K562 (cell line): ENCODE results near the gene TBC1D5.

Experiments
- FOXM1 ChIP-seq, 2 experiments: fragments of 450-650 bp in 1 of 2; sonication (generic) in 1 of 2; formaldehyde crosslinking in 1 of 2; IDR thresholded peaks; 2 replicates each; pipeline versions ENCODE4 v1.6.1 to v1.9.0; 2017 to 2022; ENCODE audit warnings: low read depth in 2 of 2, mild to moderate bottlenecking in 2 of 2, missing genetic modification reagents in 1 of 2, moderate library complexity in 1 of 2
- NCOA6 ChIP-seq: fragments of 450-650 bp; IDR thresholded peaks from 2 replicates; pipeline ENCODE4 v1.6.1; 2017; ENCODE audit warnings: mild to moderate bottlenecking
- POU5F1 ChIP-seq: fragments of 150-350 bp; IDR thresholded peaks from 2 replicates; pipeline ENCODE4 v1.6.1; 2014; ENCODE audit warnings: borderline replicate concordance, low read length, low read depth, mild to moderate bottlenecking; ENCODE audit not compliant: partially characterized antibody
- SREBF1 ChIP-seq: fragments of 150-350 bp; IDR thresholded peaks from 2 replicates; pipeline ENCODE4 v1.6.1; 2014; ENCODE audit warnings: antibody characterized with exemption, low read depth, low read length, borderline replicate concordance
- ZNF143 ChIP-seq: sonication (generic); formaldehyde crosslinking; IDR thresholded peaks from 2 replicates; pipeline ENCODE4 v1.9.0; 2022; ENCODE audit warnings: mild to moderate bottlenecking, missing genetic modification reagents
- TF ChIP-seq, protein P1 (sequence below): sonication (generic); formaldehyde crosslinking; IDR thresholded peaks from 2 replicates; pipeline ENCODE4 v1.5.0; 2020; ENCODE audit warnings: missing genetic modification reagents

- TF ChIP-seq NCOA6: no peak
- TF ChIP-seq FOXM1 (IDR thresholded peaks at IDR 0.05; ENCODE audit: low read depth): no peak
- no peak for TF ChIP-seq FOXM1 (CRISPR knock-in tag; IDR thresholded peaks at IDR 0.05; ENCODE audit: low read depth)
- TF ChIP-seq POU5F1: no peak
- TF ChIP-seq, protein P1, sequence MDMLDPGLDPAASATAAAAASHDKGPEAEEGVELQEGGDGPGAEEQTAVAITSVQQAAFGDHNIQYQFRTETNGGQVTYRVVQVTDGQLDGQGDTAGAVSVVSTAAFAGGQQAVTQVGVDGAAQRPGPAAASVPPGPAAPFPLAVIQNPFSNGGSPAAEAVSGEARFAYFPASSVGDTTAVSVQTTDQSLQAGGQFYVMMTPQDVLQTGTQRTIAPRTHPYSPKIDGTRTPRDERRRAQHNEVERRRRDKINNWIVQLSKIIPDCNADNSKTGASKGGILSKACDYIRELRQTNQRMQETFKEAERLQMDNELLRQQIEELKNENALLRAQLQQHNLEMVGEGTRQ (CRISPR knock-in tag): no peak
- no peak for TF ChIP-seq SREBF1
- TF ChIP-seq ZNF143: no peak
Measured at GRCh38 chr3:17645074-17645698, 97.2 kb downstream of the TBC1D5 start.
